CD8-positive, alpha-beta memory T cell (primary cell): ENCODE data around the gene WDPCP. TPM values are rescaled to one million over a fixed set of nuclear protein-coding genes. Genes with fewer than 3 reads are reported as not detected.

Experiments used
- CTCF ChIA-PET: fragments of 350-600 bp; sonication (Branson Sonifier 250); formaldehyde crosslinking; loops from one replicate; lab custom pipeline; 2021; ENCODE audit warnings: antibody characterized with exemption; lab: Charles Lee
- POLR2A ChIA-PET: fragments of 350-600 bp; sonication (Branson Sonifier 250); formaldehyde crosslinking; loops from one replicate; lab custom pipeline; 2021; ENCODE audit warnings: antibody characterized with exemption; lab: Charles Lee
- DNase-seq, 5 donors: peaks; one replicate each; pipeline versions ENCODE4 v3.0.0 to v3.0.0-alpha.2; 2020 to 2022; ENCODE audit warnings: mixed read lengths in 1 of 5
- H3K27ac ChIP-seq: one replicate; pipeline ENCODE4 v1.7.0; 2013; ENCODE audit warnings: low read depth, mild to moderate bottlenecking, low read length, moderate library complexity
- H3K27me3 ChIP-seq: 2 replicates; pipeline ENCODE4 v1.7.0; 2013; ENCODE audit warnings: low read length, mild to moderate bottlenecking; ENCODE audit not compliant: insufficient read depth, poor library complexity, severe bottlenecking
- H3K36me3 ChIP-seq: 2 replicates; pipeline ENCODE4 v1.7.0; 2013; ENCODE audit warnings: mild to moderate bottlenecking, low read length, moderate library complexity; ENCODE audit not compliant: insufficient read depth
- H3K4me1 ChIP-seq: 2 replicates; pipeline ENCODE4 v1.7.0; 2013; ENCODE audit warnings: mild to moderate bottlenecking, low read length, moderate library complexity; ENCODE audit not compliant: insufficient read depth
- H3K4me3 ChIP-seq: 2 replicates; pipeline ENCODE4 v1.7.0; 2013; ENCODE audit warnings: mild to moderate bottlenecking, low read length
- H3K9me3 ChIP-seq: 2 replicates; pipeline ENCODE4 v1.7.0; 2013; ENCODE audit warnings: mild to moderate bottlenecking, low read length
- H3K27ac Mint-ChIP-seq, 8 donors: one replicate each; pipeline ENCODE4 v1.8.0; 2020 to 2021; ENCODE audit warnings: mixed read lengths in 8 of 8, mild to moderate bottlenecking in 6 of 8, inconsistent platforms in 3 of 8, moderate library complexity in 3 of 8
- H3K27me3 Mint-ChIP-seq, 2 donors: one replicate each; pipeline ENCODE4 v1.8.0; 2020 to 2021; ENCODE audit warnings: mixed read lengths in 2 of 2, mild to moderate bottlenecking in 1 of 2, moderate library complexity in 1 of 2
- H3K36me3 Mint-ChIP-seq, 3 donors: one replicate each; pipeline ENCODE4 v1.8.0; 2020 to 2021; ENCODE audit warnings: mixed read lengths in 3 of 3, inconsistent platforms in 1 of 3, mild to moderate bottlenecking in 1 of 3
- H3K4me1 Mint-ChIP-seq, 3 donors: one replicate each; pipeline ENCODE4 v1.8.0; 2020 to 2021; ENCODE audit warnings: mixed read lengths in 3 of 3, inconsistent platforms in 1 of 3, mild to moderate bottlenecking in 1 of 3
- H3K4me3 Mint-ChIP-seq, 7 donors: one replicate each; pipeline ENCODE4 v1.8.0; 2020 to 2021; ENCODE audit warnings: mixed read lengths in 7 of 7, mild to moderate bottlenecking in 6 of 7, moderate library complexity in 4 of 7, inconsistent platforms in 2 of 7
- H3K9me3 Mint-ChIP-seq, 5 donors: one replicate each; pipeline ENCODE4 v1.8.0; 2020 to 2022; ENCODE audit warnings: mixed read lengths in 5 of 5, mild to moderate bottlenecking in 3 of 5, moderate library complexity in 2 of 5, inconsistent platforms in 1 of 5
- polyA plus RNA-seq: library from polyadenylated mRNA; unstranded; fragments of 300-500 nt; fragmentation: Illumina TruSeq; gene quantifications from one replicate; pipeline ENCODE4 v1.2.3, GENCODE V29; 2021
- total RNA-seq, 2 experiments: library from RNA; stranded (reverse); gene quantifications; one replicate each; pipeline ENCODE4 v1.2.3, GENCODE V29; 2021

Gene WDPCP
- total and polyA plus RNA-seq, 3 experiments from 2014 or later, result 5.9 to 7.9 (median 7.2) TPM

- Mint-ChIP-seq H3K36me3 (peaks cover 8 to 79% (median 22%) of the 10 kb centered on the region in 3 donors), H3K4me3 (no peak overlapping the region)
- peaks cover 30% of the 10 kb centered on the region for H3K36me3 ChIP-seq
Observed at GRCh38 chr2:63600881-63601460, 12.7 kb upstream of the WDPCP start.

GRCh38 chr2:63598981-63599380, 10.7 kb upstream of the WDPCP start:
- DNase-seq, result no peak
- Mint-ChIP-seq H3K27ac (no peak overlapping the region), H3K4me3 (no peak overlapping the region), H3K4me1 (peaks cover 11 to 33% (median 20%) of the 10 kb centered on the region in 3 donors), H3K36me3 (peaks cover 3 to 80% (median 14%) of the 10 kb centered on the region in 3 donors), H3K9me3 (no peaks in the 10 kb centered on the region), H3K27me3 (no peaks in the 10 kb centered on the region)
- no peak overlapping the region for H3K4me3 ChIP-seq
- no peak overlapping the region for H3K27ac ChIP-seq
- CTCF ChIA-PET, result no interaction called here
- no peaks in the 10 kb centered on the region for H3K27me3 ChIP-seq
- no peaks in the 10 kb centered on the region for H3K4me1 ChIP-seq
- H3K36me3 ChIP-seq, result peaks cover 22% of the 10 kb centered on the region
- H3K9me3 ChIP-seq, result no peaks in the 10 kb centered on the region
- POLR2A ChIA-PET, result no interaction called here

More at GRCh38 chr2:63600881-63601460, 12.7 kb upstream of the WDPCP start:
- H3K9me3 ChIP-seq, result no peaks in the 10 kb centered on the region
- no peak for DNase-seq
- no peak overlapping the region for H3K4me3 ChIP-seq
- no peaks in the 10 kb centered on the region for H3K27me3 Mint-ChIP-seq
- CTCF ChIA-PET, result interaction anchor here (1.4 kb wide), 1 partner anchor 12 kb away, joined by 3 read pairs; the partner anchor contains the start of gene MDH1
- POLR2A ChIA-PET, result no interaction called here
- no peaks in the 10 kb centered on the region for H3K9me3 Mint-ChIP-seq
- H3K27me3 ChIP-seq, result no peaks in the 10 kb centered on the region
- H3K4me1 ChIP-seq, result no peaks in the 10 kb centered on the region
- no peak overlapping the region for H3K27ac ChIP-seq
- H3K4me1 Mint-ChIP-seq, result peaks cover 6 to 22% (median 6%) of the 10 kb centered on the region in 3 donors
- peak overlapping the region in 2 of 8 donors; percentile 8 to 66 for H3K27ac Mint-ChIP-seq

- Mint-ChIP-seq H3K27ac (peak overlapping the region in 1 of 8 donors; percentile 67), H3K4me3 (peak overlapping the region in 1 of 7 donors; percentile 54), H3K27me3 (no peaks in the 10 kb centered on the region), H3K4me1 (peaks cover 17 to 48% (median 31%) of the 10 kb centered on the region in 3 donors), H3K36me3 (peaks cover 0 to 74% (median 11%) of the 10 kb centered on the region in 3 donors), H3K9me3 (no peaks in the 10 kb centered on the region)
- no peak for DNase-seq
- Histone ChIP-seq H3K4me3 (no peak overlapping the region), H3K4me1 (no peaks in the 10 kb centered on the region), H3K9me3 (no peaks in the 10 kb centered on the region), H3K27me3 (no peaks in the 10 kb centered on the region), H3K27ac (no peak overlapping the region), H3K36me3 (peaks cover 17% of the 10 kb centered on the region)
- ChIA-PET CTCF (interaction anchor here (1.4 kb wide), 1 partner anchor 14 kb away, joined by 3 read pairs; no protein-coding TSS in a partner anchor), POLR2A (interaction anchor here (1.2 kb wide), 1 partner anchor 8 kb away, joined by 5 read pairs; the partner anchor contains the start of genes MDH1 and WDPCP)
Observed at GRCh38 chr2:63596401-63596883, 8.2 kb upstream of the WDPCP start.

- Mint-ChIP-seq H3K9me3 (no peaks in the 10 kb centered on the region), H3K27me3 (no peaks in the 10 kb centered on the region), H3K36me3 (peaks cover 0 to 65% (median 6%) of the 10 kb centered on the region in 3 donors), H3K27ac (no peak overlapping the region), H3K4me1 (peaks cover 28 to 58% (median 47%) of the 10 kb centered on the region in 3 donors), H3K4me3 (no peak overlapping the region)
- Histone ChIP-seq H3K27me3 (no peaks in the 10 kb centered on the region), H3K27ac (no peak overlapping the region), H3K4me1 (peaks cover 11% of the 10 kb centered on the region), H3K4me3 (no peak overlapping the region), H3K9me3 (no peaks in the 10 kb centered on the region), H3K36me3 (peaks cover 17% of the 10 kb centered on the region)
- CTCF ChIA-PET, result no interaction called here
- DNase-seq, result no peak
- POLR2A ChIA-PET, result no interaction called here
Observed at GRCh38 chr2:63594660-63595059, 6.4 kb upstream of the WDPCP start.

- Histone ChIP-seq H3K4me3 (no peak overlapping the region), H3K36me3 (peaks cover 17% of the 10 kb centered on the region), H3K27ac (no peak overlapping the region), H3K27me3 (no peaks in the 10 kb centered on the region), H3K9me3 (no peaks in the 10 kb centered on the region), H3K4me1 (peaks cover 13% of the 10 kb centered on the region)
- Mint-ChIP-seq H3K4me1 (peaks cover 40 to 73% (median 62%) of the 10 kb centered on the region in 3 donors), H3K9me3 (no peaks in the 10 kb centered on the region), H3K36me3 (peaks cover 0 to 63% (median 4%) of the 10 kb centered on the region in 3 donors), H3K27me3 (no peaks in the 10 kb centered on the region), H3K27ac (peak overlapping the region; percentile 2 to 81 (median 39)), H3K4me3 (peak overlapping the region in 1 of 7 donors; percentile 43)
- ChIA-PET POLR2A (no interaction called here), CTCF (no interaction called here)
- DNase-seq, result no peak
Observed at GRCh38 chr2:63591566-63592175, 3.4 kb upstream of the WDPCP start.

GRCh38 chr2:63590626-63591408, 2.5 kb upstream of the WDPCP start:
- Histone ChIP-seq H3K36me3 (peaks cover 11% of the 10 kb centered on the region), H3K4me1 (peaks cover 13% of the 10 kb centered on the region), H3K27me3 (no peaks in the 10 kb centered on the region), H3K27ac (no peak overlapping the region), H3K4me3 (no peak overlapping the region), H3K9me3 (no peaks in the 10 kb centered on the region)
- H3K27ac Mint-ChIP-seq, result peak overlapping the region; percentile 19 to 99 (median 86)
- peak overlapping the region in 5 of 7 donors; percentile 48 to 97 (median 93) for H3K4me3 Mint-ChIP-seq
- H3K36me3 Mint-ChIP-seq, result peaks cover 0 to 55% (median 4%) of the 10 kb centered on the region in 3 donors
- DNase-seq, result no peak
- no peaks in the 10 kb centered on the region for H3K9me3 Mint-ChIP-seq
- ChIA-PET CTCF (interaction anchor here (0.7 to 1.1 kb wide), 2 partner anchors 9 to 1708 kb away, joined by 3 read pairs; no protein-coding TSS in a partner anchor), POLR2A (interaction anchor here (3.2 kb wide), 1 partner anchor 251 kb away, joined by 19 read pairs; the partner anchor contains the start of gene UGP2)
- H3K4me1 Mint-ChIP-seq, result peaks cover 40 to 74% (median 57%) of the 10 kb centered on the region in 3 donors
- no peaks in the 10 kb centered on the region for H3K27me3 Mint-ChIP-seq

- H3K36me3 ChIP-seq, result peaks cover 4% of the 10 kb centered on the region
- no peak for DNase-seq
- Mint-ChIP-seq H3K27ac (peak overlapping the region; percentile 90 to 99 (median 97)), H3K27me3 (no peaks in the 10 kb centered on the region), H3K4me1 (peaks cover 37 to 67% (median 47%) of the 10 kb centered on the region in 3 donors), H3K4me3 (peak overlapping the region; percentile 89 to 97 (median 93)), H3K36me3 (peaks cover 0 to 41% (median 4%) of the 10 kb centered on the region in 3 donors), H3K9me3 (no peaks in the 10 kb centered on the region)
- POLR2A ChIA-PET, result interaction anchor here (0.6 to 3.2 kb wide), 7 partner anchors 8 to 1638 kb away, joined by 3 to 19 read pairs (median 5); partner anchors contain the start of genes ACTR2, RAB1A and UGP2
- no peaks in the 10 kb centered on the region for H3K9me3 ChIP-seq
- H3K4me1 ChIP-seq, result peaks cover 13% of the 10 kb centered on the region
- CTCF ChIA-PET, result interaction anchor here (1.1 to 2.3 kb wide), 4 partner anchors 10 to 272 kb away, joined by 3 to 8 read pairs (median 4); no protein-coding TSS in a partner anchor
- H3K27me3 ChIP-seq, result no peaks in the 10 kb centered on the region
- peak overlapping the region; percentile 84 for H3K4me3 ChIP-seq
- peak overlapping the region; percentile 87 for H3K27ac ChIP-seq
Observed at GRCh38 chr2:63589148-63589958, 1.1 kb upstream of the WDPCP start.
